Spleen (tissue), 7 donors: Measurements from ENCODE around the gene KRTAP5-11.
"Not testable (repeated sequence)": the region's sequence is repeated elsewhere in the genome, so short reads cannot be mapped to it uniquely, and the experiment has no call there.

Source experiments
- CTCF ChIP-seq, 11 experiments: fragments of 200-600 bp in 7 of 11; fragments of 450-650 bp in 4 of 11; sonication (generic) in 4 of 11; IDR thresholded peaks in 8 of 11; conservative IDR thresholded peaks in 3 of 11; 1 replicate in 7 of 11; 2 replicates in 4 of 11; pipeline versions ENCODE4 v1.4.0 to v1.8.0; 2016 to 2021; ENCODE audit warnings: antibody characterized with exemption in 11 of 11, inconsistent platforms in 4 of 11, mild to moderate bottlenecking in 1 of 11
- POLR2A ChIP-seq, 3 donors: fragments of 450-650 bp; IDR thresholded peaks; one replicate each; pipeline ENCODE4 v1.5.1; 2017; ENCODE audit warnings: antibody characterized with exemption in 3 of 3, mild to moderate bottlenecking in 1 of 3
- POLR2AphosphoS5 ChIP-seq, 3 donors: sonication (generic); formaldehyde crosslinking; IDR thresholded peaks; one replicate each; pipeline ENCODE4 v1.5.1; 2017; ENCODE audit warnings: antibody characterized with exemption in 3 of 3
- donor health status: DM: no; HTN: no; CAD: no; lungs with moderate emphysema.
- donor health status: DM: no; HTN: no; CAD: no.
- donor health status: DM: no; HTN: no; CAD: no.

DNA sequence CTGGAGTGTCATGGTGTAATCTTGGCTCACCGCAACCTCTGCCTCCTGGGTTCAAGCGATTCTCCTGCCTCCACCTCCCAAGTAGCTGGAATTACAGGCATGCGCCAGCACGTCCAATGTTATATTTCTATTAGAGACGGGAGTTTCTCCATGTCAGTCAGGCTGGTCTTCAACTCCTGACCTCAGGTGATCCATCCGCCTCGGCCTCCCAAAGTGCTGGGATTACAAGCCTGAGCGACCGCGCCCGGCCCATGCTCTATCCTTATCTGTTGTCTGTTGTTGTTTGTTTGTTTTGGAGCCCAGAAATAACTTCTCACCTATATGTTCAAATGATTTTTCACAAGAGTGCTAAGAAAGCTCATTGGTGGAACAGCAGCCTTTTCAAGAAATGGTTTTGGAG is 40.6 kb upstream of the KRTAP5-11 start:
- not testable (repeated sequence) for TF ChIP-seq CTCF (IDR thresholded peaks at IDR 0.05 in 8 of 11, conservative IDR thresholded peaks at IDR 0.05 in 3 of 11); POLR2A (IDR thresholded peaks at IDR 0.05); POLR2AphosphoS5 (IDR thresholded peaks at IDR 0.05)
